ENCODE data around the gene ADGRA1.

The ADGRA1 gene

DNA sequence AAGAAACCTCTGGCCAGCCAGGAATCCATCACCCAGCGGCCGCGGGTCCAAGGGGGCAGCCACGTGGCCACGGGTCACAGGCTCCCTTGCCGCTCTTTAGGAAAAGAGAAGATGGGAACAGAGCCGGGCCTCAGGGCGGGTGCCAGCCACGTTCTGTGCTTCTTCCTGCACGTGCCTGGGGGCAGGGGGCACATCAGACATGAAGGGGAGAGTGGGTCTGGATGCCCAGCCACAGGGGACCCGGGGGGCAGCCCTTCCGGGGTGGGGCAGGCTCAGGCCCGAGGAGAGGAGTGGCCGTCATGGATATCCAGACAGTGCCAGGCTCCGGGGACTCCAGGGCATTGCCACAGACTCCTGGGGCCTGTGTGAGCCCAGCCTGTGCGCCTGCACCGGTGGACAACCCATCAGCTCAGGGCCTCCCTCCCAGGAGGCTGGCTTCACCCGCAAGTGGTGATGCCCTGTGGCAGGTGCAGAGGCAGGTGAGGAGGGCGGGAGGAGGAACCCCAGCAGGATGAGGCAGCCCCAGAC is 31.0 kb upstream of the ADGRA1 start:
- Histone ChIP-seq H3K27ac (ENCODE audit: low read depth, low read length, severe bottlenecking) (no peak overlapping the region), H3K9me3 (ENCODE audit: control insufficient read depth, low read length) (no peaks in the 10 kb centered on the region), H3K4me1 (ENCODE audit: control insufficient read depth, insufficient read depth, low read length, poor library complexity, severe bottlenecking) (no peaks in the 10 kb centered on the region), H3K4me3 (ENCODE audit: extremely low read depth, insufficient read depth, low read length, poor library complexity, severe bottlenecking) (no peak overlapping the region), H3K36me3 (ENCODE audit: control insufficient read depth, insufficient read depth, low read length) (no peaks in the 10 kb centered on the region)
- 82 to 87% methylated on average over 11 to 17 of the region's 19 CpGs for WGBS, 2 experiments (ENCODE audit: insufficient coverage in 2 of 2)

DNA sequence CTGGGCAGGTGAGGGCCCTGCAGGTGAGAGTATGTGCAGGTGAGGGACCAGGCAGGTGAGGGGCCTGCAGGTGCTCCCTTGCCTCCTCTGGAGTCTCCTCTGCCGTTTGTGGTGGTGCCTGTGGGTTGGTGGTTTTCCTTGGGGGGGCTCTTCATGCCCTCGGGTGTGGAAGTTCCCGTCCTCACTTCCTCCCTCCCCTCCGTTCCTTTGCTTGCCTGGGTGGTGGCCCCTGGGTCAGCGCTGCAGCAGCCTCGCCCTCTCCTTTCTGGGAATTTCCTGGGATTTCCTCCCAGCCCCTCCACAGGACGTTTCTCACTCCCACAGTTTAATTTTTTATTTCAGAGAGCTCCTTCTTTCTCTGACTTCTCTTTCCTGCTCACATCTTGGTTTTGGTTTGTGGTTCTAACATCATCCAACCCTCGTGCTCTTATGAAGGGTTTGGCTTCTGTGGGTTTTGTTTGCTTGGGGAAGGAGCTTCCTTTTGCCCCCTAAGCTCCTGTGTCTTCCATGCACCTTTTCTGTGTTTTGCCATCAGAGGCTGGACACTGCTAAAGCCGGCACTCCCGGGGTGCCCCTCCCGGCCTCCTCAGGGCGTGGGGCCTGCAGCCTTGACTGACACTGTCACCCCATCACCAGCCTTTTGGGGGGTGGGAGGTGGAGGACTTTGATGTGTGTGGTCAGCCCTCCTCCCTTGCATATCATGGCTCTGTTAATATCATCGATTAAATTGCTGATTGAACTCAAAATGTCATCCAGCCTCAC is 29.2 kb upstream of the ADGRA1 start:
- no peaks in the 10 kb centered on the region for H3K36me3 ChIP-seq (ENCODE audit: control insufficient read depth, insufficient read depth, low read length)
- H3K9me3 ChIP-seq (ENCODE audit: control insufficient read depth, low read length), result no peaks in the 10 kb centered on the region
- WGBS, 2 experiments (ENCODE audit: insufficient coverage in 2 of 2), result 67 to 83% methylated on average over 6 to 8 of the region's 13 CpGs
- H3K4me1 ChIP-seq (ENCODE audit: control insufficient read depth, insufficient read depth, low read length, poor library complexity, severe bottlenecking), result no peaks in the 10 kb centered on the region
- H3K27ac ChIP-seq (ENCODE audit: low read depth, low read length, severe bottlenecking), result no peak overlapping the region
- no peak overlapping the region for H3K4me3 ChIP-seq (ENCODE audit: extremely low read depth, insufficient read depth, low read length, poor library complexity, severe bottlenecking)

DNA sequence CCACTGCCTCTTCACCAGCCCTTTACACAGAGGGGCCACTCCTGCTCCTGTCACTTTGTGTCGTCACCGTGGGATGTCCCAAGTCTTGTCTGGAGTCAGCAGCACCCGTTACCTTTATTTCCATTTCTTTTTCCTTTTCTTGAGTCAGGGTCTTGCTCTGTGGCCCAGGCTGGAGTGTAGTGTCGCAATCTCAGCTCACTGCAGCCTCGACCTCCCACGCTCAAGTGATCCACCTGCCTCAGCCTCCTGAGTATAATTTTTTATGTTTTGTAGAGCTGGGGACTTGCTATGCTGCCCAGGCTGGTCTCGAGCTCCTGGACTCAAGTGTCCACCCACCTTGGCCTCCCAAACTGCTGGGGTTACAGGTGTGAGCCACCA is 28.6 kb upstream of the ADGRA1 start:
- no peaks in the 10 kb centered on the region for H3K36me3 ChIP-seq (ENCODE audit: control insufficient read depth, insufficient read depth, low read length)
- whole genome bisulfite sequencing, 2 experiments (ENCODE audit: insufficient coverage in 2 of 2), result 92 to 94% methylated on average over 3 to 4 of the region's 7 CpGs
- H3K27ac ChIP-seq (ENCODE audit: low read depth, low read length, severe bottlenecking), result no peak overlapping the region
- no peak overlapping the region for H3K4me3 ChIP-seq (ENCODE audit: extremely low read depth, insufficient read depth, low read length, poor library complexity, severe bottlenecking)
- H3K4me1 ChIP-seq (ENCODE audit: control insufficient read depth, insufficient read depth, low read length, poor library complexity, severe bottlenecking), result no peaks in the 10 kb centered on the region
- H3K9me3 ChIP-seq (ENCODE audit: control insufficient read depth, low read length), result no peaks in the 10 kb centered on the region

DNA sequence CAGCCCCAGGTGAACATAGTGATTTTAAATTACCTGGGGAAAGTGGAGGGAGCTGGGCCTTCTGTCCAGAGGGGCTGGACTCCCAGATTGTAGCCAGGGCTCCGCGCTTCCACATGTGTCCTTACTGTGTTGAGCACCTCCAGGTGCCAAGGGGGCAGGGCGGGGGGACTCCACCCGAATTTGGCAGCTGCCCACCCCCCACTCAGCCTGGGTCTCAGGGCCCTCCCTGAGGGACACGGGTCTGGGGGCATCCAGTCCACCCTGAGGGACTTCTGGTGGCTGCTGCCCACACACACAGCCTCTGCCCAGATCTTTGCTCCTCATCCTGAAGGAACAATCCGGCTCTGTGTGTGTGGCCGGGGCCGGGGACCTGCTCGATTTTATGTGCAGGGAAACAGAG is 28.2 kb upstream of the ADGRA1 start:
- no peak overlapping the region for H3K27ac ChIP-seq (ENCODE audit: low read depth, low read length, severe bottlenecking)
- no peaks in the 10 kb centered on the region for H3K9me3 ChIP-seq (ENCODE audit: control insufficient read depth, low read length)
- no peak overlapping the region for H3K4me3 ChIP-seq (ENCODE audit: extremely low read depth, insufficient read depth, low read length, poor library complexity, severe bottlenecking)
- no peaks in the 10 kb centered on the region for H3K36me3 ChIP-seq (ENCODE audit: control insufficient read depth, insufficient read depth, low read length)
- no peaks in the 10 kb centered on the region for H3K4me1 ChIP-seq (ENCODE audit: control insufficient read depth, insufficient read depth, low read length, poor library complexity, severe bottlenecking)
- WGBS, 2 experiments (ENCODE audit: insufficient coverage in 2 of 2), result 75 to 83% methylated on average over 9 of the region's 9 CpGs

DNA sequence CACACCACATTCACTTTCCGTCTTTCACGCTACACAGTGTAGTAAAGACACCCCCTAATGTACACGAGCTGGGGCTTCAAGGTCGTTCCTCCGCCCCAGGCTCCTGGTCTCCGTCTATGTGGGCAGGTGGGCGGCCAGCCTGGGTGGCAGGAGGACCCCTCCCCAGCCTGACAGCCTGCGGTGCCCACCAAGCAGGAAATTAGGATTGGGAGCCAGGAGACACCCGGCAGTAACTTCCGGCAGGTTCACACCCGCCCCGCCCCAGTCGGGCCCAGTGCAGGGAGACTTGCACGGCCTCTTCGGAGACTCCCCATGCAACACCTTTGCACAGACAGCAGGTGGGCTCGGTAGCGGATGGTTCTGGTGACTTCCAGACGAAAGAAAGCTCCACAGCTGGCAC is 27.7 kb upstream of the ADGRA1 start:
- H3K4me1 ChIP-seq (ENCODE audit: control insufficient read depth, insufficient read depth, low read length, poor library complexity, severe bottlenecking), result no peaks in the 10 kb centered on the region
- no peaks in the 10 kb centered on the region for H3K36me3 ChIP-seq (ENCODE audit: control insufficient read depth, insufficient read depth, low read length)
- no peak overlapping the region for H3K4me3 ChIP-seq (ENCODE audit: extremely low read depth, insufficient read depth, low read length, poor library complexity, severe bottlenecking)
- H3K27ac ChIP-seq (ENCODE audit: low read depth, low read length, severe bottlenecking), result no peak overlapping the region
- WGBS, 2 experiments (ENCODE audit: insufficient coverage in 2 of 2), result 89% methylated on average over 18 of the region's 18 CpGs
- H3K9me3 ChIP-seq (ENCODE audit: control insufficient read depth, low read length), result no peaks in the 10 kb centered on the region

DNA sequence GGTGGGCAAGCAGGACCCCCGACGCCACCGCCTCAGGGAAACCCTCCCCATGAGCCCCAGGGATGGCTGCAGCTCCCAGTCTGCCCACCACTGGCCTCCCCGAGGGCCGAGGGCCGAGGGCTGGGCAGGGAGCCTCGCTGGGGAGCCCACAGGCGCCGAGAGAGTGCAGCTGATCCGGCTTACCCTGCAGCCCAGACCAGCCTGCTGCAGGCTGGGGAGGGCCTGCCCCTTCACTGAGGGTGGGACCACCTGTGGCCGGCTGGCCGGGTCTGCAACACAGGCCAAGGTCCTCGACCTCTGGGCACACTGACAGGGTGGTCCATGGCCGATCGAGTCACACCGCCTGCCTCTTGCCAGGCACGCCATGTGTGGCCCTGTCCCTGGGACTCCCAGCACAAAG is 27.3 kb upstream of the ADGRA1 start:
- Histone ChIP-seq H3K4me3 (ENCODE audit: extremely low read depth, insufficient read depth, low read length, poor library complexity, severe bottlenecking) (no peak overlapping the region), H3K9me3 (ENCODE audit: control insufficient read depth, low read length) (no peaks in the 10 kb centered on the region), H3K4me1 (ENCODE audit: control insufficient read depth, insufficient read depth, low read length, poor library complexity, severe bottlenecking) (no peaks in the 10 kb centered on the region), H3K36me3 (ENCODE audit: control insufficient read depth, insufficient read depth, low read length) (no peaks in the 10 kb centered on the region), H3K27ac (ENCODE audit: low read depth, low read length, severe bottlenecking) (no peak overlapping the region)
- WGBS, 2 experiments (ENCODE audit: insufficient coverage in 2 of 2), result 91 to 93% methylated on average over 15 to 17 of the region's 17 CpGs

DNA sequence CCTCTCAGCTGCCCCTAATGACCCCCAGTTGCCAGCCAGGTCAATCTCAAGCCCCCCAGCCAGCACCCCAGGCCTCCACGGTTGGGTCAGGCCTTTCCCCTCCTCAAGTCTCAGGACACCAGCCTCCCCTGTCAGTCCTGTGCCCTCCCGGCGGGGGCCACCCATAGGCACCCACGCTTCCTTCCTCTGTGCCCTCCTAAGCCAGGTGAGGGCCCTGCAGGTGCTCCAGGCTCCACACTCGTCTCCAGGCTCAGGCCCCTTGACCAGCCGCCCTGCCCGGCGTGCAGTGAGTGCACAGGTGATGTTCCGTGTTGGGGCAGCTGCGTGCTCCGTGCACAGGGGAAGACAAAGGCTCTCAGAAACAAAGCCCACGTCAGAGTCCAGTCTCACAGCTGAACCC is 26.8 kb upstream of the ADGRA1 start:
- no peak overlapping the region for H3K27ac ChIP-seq (ENCODE audit: low read depth, low read length, severe bottlenecking)
- H3K9me3 ChIP-seq (ENCODE audit: control insufficient read depth, low read length), result no peaks in the 10 kb centered on the region
- no peaks in the 10 kb centered on the region for H3K36me3 ChIP-seq (ENCODE audit: control insufficient read depth, insufficient read depth, low read length)
- H3K4me1 ChIP-seq (ENCODE audit: control insufficient read depth, insufficient read depth, low read length, poor library complexity, severe bottlenecking), result no peaks in the 10 kb centered on the region
- no peak overlapping the region for H3K4me3 ChIP-seq (ENCODE audit: extremely low read depth, insufficient read depth, low read length, poor library complexity, severe bottlenecking)
- whole genome bisulfite sequencing, 2 experiments (ENCODE audit: insufficient coverage in 2 of 2), result 86 to 93% methylated on average over 7 to 8 of the region's 12 CpGs

DNA sequence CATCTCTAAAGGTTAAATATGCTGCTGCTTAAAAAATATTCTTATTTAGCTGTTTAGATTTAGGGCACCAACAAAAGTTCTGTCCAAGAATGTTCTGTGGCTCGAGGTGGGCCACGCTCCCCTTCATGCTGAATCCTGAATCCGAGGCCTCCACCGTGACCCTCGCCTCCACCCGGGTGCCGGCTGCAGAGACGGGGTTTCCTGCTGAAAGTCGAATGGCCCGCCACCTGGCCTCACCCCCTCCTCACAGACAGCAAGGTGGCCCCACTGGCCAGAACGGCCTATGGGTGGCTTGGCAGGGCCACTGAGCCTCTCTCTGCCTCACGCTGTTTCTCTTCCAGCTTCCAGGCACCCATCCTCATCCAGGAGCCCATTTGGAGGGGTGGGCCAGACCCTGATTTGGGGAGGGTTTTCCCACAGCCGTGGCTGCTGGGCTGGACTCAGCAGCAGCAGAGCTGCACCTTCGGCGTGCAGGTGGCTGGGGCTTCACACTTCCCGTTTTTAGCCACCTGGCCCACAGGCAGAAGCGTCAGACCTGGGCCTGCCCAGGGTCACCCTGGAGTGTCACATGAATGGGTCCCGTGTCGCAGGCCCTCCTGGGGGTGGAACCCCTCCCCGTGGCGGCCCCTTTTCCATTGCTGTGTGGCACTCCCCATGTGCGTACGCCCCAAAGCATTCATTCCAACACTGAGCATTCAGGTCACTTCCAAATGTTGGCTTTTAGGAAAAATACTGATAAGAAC is 26.3 kb upstream of the ADGRA1 start:
- 80 to 94% methylated on average over 18 to 19 of the region's 23 CpGs for WGBS, 2 experiments (ENCODE audit: insufficient coverage in 2 of 2)

DNA sequence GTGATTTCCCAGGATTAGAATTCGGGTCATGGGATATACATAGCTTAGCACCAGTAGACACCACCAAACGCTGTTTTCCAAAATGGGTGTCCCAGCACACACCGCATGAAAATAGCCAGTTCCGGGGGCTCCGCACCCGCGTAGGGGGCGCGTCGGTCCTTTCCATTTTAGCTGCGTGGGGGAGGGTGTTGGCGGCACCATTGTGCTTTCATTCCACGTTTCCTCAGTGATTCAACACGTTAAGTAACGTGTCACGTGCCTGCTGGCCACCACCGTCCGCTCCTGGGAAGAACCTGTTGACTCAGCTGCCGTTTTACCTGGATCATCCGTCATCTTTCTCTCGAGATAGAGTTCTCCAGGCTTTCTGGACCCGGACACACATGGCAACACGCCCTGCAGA is 25.6 kb upstream of the ADGRA1 start:
- no peak overlapping the region for H3K4me3 ChIP-seq (ENCODE audit: extremely low read depth, insufficient read depth, low read length, poor library complexity, severe bottlenecking)
- no peaks in the 10 kb centered on the region for H3K4me1 ChIP-seq (ENCODE audit: control insufficient read depth, insufficient read depth, low read length, poor library complexity, severe bottlenecking)
- H3K9me3 ChIP-seq (ENCODE audit: control insufficient read depth, low read length), result no peaks in the 10 kb centered on the region
- no peak overlapping the region for H3K27ac ChIP-seq (ENCODE audit: low read depth, low read length, severe bottlenecking)
- WGBS, 2 experiments (ENCODE audit: insufficient coverage in 2 of 2), result 92 to 94% methylated on average over 23 of the region's 23 CpGs
- H3K36me3 ChIP-seq (ENCODE audit: control insufficient read depth, insufficient read depth, low read length), result no peaks in the 10 kb centered on the region

More for the DNA sequence above, 26.3 kb upstream of the ADGRA1 start:
- Histone ChIP-seq H3K4me3 (ENCODE audit: extremely low read depth, insufficient read depth, low read length, poor library complexity, severe bottlenecking) (no peak overlapping the region), H3K27ac (ENCODE audit: low read depth, low read length, severe bottlenecking) (no peak overlapping the region), H3K36me3 (ENCODE audit: control insufficient read depth, insufficient read depth, low read length) (no peaks in the 10 kb centered on the region), H3K4me1 (ENCODE audit: control insufficient read depth, insufficient read depth, low read length, poor library complexity, severe bottlenecking) (no peaks in the 10 kb centered on the region), H3K9me3 (ENCODE audit: control insufficient read depth, low read length) (no peaks in the 10 kb centered on the region)

DNA sequence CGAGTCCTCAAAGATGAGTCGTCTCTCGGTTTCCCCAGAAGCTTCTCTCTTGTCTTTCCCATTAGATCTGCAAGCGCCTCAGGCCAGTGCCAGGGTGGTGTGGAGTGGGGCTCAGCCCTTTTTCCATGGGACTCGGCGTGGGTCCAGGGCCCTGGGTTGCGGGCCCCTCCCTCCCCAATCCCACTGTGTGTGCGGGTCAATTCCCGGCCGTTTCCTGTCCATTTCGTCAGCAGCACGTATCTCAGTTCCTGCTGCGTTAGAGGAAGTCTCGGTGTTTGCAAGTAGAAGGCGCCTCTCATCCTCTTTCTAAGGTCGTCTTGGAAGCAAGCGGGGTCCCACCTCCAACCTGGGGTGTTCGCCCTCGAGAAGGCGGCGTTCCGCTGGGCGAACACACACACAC is 25.1 kb upstream of the ADGRA1 start:
- Histone ChIP-seq H3K4me3 (ENCODE audit: extremely low read depth, insufficient read depth, low read length, poor library complexity, severe bottlenecking) (no peak overlapping the region), H3K9me3 (ENCODE audit: control insufficient read depth, low read length) (no peaks in the 10 kb centered on the region), H3K4me1 (ENCODE audit: control insufficient read depth, insufficient read depth, low read length, poor library complexity, severe bottlenecking) (no peaks in the 10 kb centered on the region), H3K27ac (ENCODE audit: low read depth, low read length, severe bottlenecking) (no peak overlapping the region), H3K36me3 (ENCODE audit: control insufficient read depth, insufficient read depth, low read length) (no peaks in the 10 kb centered on the region)
- 86 to 88% methylated on average over 21 of the region's 23 CpGs for WGBS, 2 experiments (ENCODE audit: insufficient coverage in 2 of 2)

All from mesodermal cell (in vitro differentiated cells).